GM12864 (cell line): ENCODE results near the gene TSACC.
"Not testable (repeated sequence)": the region's sequence is repeated elsewhere in the genome, so short reads cannot be mapped to it uniquely, and the experiment has no call there.

ENCODE experiments used
- DNase-seq: peaks from one replicate; pipeline ENCODE4 v3.0.0-alpha.2; 2011; ENCODE audit warnings: low read depth
- H3K4me3 ChIP-seq: 2 replicates; pipeline ENCODE4 v1.5.1; 2011; ENCODE audit warnings: mild to moderate bottlenecking, low read depth, low read length, control low read depth
- TF ChIP-seq, protein P1 (sequence below): IDR thresholded peaks from 2 replicates; pipeline ENCODE4 v1.5.1; 2011; ENCODE audit warnings: low read depth, mild to moderate bottlenecking, moderate library complexity, low read length, control low read depth, inconsistent platforms; ENCODE audit errors: missing control alignments

TSACC gene

DNA sequence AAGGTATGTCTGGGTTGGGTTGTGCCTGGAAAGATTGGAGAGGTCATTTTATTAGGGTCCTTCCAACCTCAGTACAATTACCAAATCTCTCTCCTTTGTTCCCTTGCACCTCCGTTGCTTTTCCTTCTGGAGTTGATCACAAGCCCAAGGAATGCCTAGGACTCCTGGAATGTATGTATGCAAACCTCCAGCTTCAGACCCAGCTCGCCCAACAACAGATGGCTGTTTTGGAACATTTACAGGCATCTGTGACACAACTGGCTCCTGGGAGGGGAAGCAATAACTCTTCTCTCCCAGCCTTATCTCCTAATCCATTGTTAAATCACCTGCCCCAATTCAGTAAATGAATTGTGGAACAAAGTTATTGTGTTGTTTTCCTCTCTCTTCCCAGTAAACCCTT lies 8.3 kb downstream of the TSACC start:
- no peak overlapping the region for H3K4me3 ChIP-seq
- TF ChIP-seq, protein P1, sequence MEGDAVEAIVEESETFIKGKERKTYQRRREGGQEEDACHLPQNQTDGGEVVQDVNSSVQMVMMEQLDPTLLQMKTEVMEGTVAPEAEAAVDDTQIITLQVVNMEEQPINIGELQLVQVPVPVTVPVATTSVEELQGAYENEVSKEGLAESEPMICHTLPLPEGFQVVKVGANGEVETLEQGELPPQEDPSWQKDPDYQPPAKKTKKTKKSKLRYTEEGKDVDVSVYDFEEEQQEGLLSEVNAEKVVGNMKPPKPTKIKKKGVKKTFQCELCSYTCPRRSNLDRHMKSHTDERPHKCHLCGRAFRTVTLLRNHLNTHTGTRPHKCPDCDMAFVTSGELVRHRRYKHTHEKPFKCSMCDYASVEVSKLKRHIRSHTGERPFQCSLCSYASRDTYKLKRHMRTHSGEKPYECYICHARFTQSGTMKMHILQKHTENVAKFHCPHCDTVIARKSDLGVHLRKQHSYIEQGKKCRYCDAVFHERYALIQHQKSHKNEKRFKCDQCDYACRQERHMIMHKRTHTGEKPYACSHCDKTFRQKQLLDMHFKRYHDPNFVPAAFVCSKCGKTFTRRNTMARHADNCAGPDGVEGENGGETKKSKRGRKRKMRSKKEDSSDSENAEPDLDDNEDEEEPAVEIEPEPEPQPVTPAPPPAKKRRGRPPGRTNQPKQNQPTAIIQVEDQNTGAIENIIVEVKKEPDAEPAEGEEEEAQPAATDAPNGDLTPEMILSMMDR, result no peak
- DNase-seq, result no peak

DNA sequence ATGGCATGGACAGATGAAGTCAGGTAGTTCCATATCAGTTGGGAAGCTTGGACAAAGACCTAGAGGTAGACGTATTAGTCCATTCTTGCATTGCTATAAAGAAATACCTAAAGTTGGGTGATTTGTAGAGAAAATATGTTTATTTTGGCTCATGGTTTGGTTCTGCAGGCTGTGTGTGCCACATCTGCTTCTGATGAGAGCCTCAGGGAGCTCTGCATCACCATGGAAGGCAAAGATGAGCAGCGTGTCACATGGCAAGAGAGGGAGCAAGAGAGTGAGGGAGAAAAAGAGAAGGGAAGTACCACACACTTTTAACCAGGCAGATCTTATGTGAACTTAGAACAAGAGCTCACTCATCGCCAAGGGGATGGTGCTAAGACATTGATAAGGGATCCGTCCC lies 9.0 kb downstream of the TSACC start:
- no peak for DNase-seq

DNA sequence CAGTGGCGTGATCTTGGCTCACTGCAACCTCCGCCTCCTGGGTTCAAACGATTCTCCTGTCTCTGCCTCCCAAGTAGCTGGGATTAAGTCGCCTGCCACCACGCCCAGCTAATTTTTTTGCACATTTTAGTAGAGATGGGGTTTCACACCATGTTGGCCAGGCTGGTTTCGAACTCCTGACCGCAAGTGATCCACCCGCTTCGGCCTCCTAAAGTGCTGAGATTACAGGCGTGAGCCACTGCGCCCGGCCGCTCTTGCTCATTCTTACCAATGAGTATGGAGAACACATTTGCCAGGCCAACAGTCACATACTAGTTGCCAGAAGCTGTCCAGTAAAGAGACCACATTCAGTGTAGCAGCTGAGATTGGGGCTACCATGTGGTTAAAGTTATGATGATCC lies 14.2 kb downstream of the TSACC start:
- H3K4me3 ChIP-seq, DNase-seq: not testable (repeated sequence)

More for the DNA sequence above, 9.0 kb downstream of the TSACC start:
- no peak overlapping the region for H3K4me3 ChIP-seq
- TF ChIP-seq, protein P1, result no peak

DNA sequence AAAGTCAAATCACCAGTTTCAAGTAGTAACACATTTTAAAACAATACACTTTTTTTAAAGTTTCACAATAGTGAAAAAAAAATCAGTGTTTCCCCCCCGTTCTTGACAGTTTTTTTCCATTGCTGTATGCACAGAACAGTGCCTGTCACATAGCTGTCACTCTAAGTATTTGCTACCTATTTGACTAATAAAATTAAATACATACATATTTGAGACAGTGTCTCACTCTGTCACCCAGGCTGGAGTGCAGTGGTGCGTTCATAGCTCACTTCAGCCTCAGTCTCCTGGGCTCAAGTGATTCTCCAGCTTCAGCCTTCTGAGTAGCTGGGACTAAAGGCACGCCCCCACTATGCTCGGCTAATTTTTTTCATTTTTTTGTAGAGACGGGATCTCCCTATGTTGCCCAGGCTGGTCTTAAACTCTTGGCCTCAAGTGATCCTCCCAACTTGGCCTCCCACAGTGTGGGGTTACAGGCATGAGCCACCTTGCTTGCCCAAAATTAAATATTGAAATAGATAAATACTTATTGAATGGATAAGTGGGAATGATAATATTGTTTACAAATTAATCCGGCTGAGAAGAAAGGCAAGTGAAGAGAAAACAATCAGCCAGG lies 18.0 kb downstream of the TSACC start:
- TF ChIP-seq, protein P1, result no peak
- DNase-seq, result no peak
- no peak overlapping the region for H3K4me3 ChIP-seq

DNA sequence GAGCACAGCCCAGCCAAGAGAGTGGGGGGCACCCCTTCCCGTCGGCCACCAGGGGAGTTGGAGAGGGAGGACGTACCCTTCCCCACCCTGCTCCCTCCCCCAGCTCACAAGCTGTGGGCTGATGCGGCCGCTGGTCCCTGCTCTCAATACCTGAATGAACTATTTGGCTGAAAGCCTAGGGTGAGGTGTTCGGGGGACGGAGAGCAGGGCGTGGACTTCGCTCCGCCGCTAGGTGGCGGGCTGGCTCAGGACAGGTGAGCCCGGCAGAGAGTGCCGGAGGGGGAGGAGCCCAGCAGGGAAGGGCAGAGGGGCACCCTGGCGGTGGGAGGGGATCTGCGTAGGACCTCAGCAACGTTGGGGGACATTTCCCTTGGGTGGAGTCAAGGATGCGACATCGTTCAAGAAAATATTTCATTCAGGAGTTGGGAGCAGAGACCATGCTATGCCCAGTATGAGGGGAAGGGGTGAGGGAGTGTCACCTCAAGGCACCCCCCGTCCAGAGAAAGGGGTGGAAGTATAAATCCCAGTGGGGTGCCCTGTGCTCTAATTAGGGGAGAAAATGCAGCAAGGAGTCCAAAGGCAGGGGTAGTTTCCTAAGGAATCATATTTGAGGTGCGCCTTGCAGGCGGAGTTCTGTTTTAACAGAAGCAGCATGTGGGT lies 18.7 kb downstream of the TSACC start:
- DNase-seq, result no peak
- no peak overlapping the region for H3K4me3 ChIP-seq
- TF ChIP-seq, protein P1, result peak; percentile 97

DNA sequence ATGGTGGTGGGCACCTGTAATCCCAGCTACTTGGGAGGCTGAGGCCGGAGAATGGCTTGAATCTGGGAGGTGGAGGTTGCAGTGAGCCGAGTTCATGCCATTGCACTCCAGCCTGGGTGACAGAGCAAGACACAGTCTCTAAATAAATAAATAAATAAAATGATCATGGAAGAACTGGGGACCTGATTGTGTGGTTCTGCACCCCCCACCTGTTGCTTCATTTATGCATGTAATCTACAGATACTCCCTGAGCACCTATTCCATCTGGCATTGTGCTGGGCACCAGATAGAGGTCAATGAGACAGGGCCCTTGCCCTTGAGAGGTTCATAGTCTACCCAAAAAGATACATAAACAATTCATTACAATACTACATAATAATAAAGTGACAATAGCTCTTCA lies 19.7 kb downstream of the TSACC start:
- no peak overlapping the region for H3K4me3 ChIP-seq
- TF ChIP-seq, protein P1, result no peak
- DNase-seq, result no peak

DNA sequence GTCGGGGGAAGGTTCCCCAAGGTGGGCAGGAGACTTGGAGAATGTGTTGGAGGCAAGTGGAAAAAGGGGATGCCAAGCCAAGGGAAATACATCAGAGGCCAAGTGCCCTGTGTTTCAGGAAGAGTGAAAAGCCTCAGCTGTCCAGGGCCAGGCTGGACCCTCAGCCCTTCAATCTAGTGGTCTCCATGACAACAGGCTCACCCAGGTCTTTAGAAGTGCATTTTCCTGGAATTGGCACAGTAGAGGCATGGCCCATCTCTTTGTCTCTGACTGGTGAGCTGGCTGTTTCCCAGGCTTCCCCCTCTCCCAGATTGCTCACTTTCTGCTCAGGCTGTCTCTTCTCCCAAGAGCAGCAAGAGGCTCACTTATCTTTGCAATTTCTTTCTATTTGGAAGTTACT lies 20.3 kb downstream of the TSACC start:
- no peak overlapping the region for H3K4me3 ChIP-seq
- DNase-seq, result no peak
- TF ChIP-seq, protein P1, result no peak
